H1 (cell line): ENCODE measurements around the gene CNBD2. TPM values are rescaled to one million over a fixed set of nuclear protein-coding genes. Genes with fewer than 3 reads are reported as not detected.

Experiments
- CEBPB ChIP-seq: IDR thresholded peaks from 2 replicates; pipeline ENCODE4 v1.6.1; 2012; ENCODE audit warnings: low read depth, low read length
- GABPA ChIP-seq: IDR thresholded peaks from 2 replicates; pipeline ENCODE4 v1.6.1; 2011; ENCODE audit warnings: mild to moderate bottlenecking, low read length, moderate library complexity, borderline replicate concordance; ENCODE audit not compliant: insufficient read depth
- SIRT6 ChIP-seq: IDR thresholded peaks from one replicate; pipeline ENCODE4 v1.7.1; 2012; ENCODE audit warnings: low read length, inconsistent platforms
- SUZ12 ChIP-seq: fragments of 200-600 bp; sonication (generic); IDR thresholded peaks from 2 replicates; pipeline ENCODE4 v1.6.1; 2012; ENCODE audit warnings: mild to moderate bottlenecking, inconsistent platforms, low read length, moderate library complexity, mixed read lengths
- ZNF274 ChIP-seq: IDR thresholded peaks from 2 replicates; pipeline ENCODE4 v1.7.0; 2012; ENCODE audit warnings: low read length, borderline replicate concordance; ENCODE audit errors: extremely low read depth
- polyA plus RNA-seq, 7 experiments: library from polyadenylated mRNA; depleted of rRNA in 3 of 7; stranded (reverse) in 5 of 7; unstranded in 2 of 7; fragments of >200 nt in 5 of 7; fragments of 200-250 nt in 2 of 7; gene quantifications; 1 replicate in 5 of 7; 2 replicates in 1 of 7; 4 replicates in 1 of 7; pipeline versions ENCODE4 v1.2.1 to v1.2.3, GENCODE V29; 2011 to 2013; ENCODE audit warnings: missing spikeins in 2 of 7, mixed read lengths in 2 of 7
- total RNA-seq: library from RNA; stranded (reverse); fragmentation: NEBNext Ultra II Directional; extraction: Animal tissue kit (Norgen Biotek cat#: 25700); gene quantifications from 2 replicates; pipeline ENCODE4 v1.2.1, GENCODE V29; 2021
- TF ChIP-seq, protein P1 (sequence below): fragments of 300-600 bp; sonication (generic); IDR thresholded peaks from 2 replicates; pipeline ENCODE4 v1.7.1; 2012; ENCODE audit warnings: low read length, moderate library complexity, mild to moderate bottlenecking, inconsistent platforms; ENCODE audit not compliant: insufficient replicate concordance
- TF ChIP-seq, protein P2 (sequence below): IDR thresholded peaks from 2 replicates; pipeline ENCODE4 v1.6.1; 2012; ENCODE audit warnings: low read length, inconsistent platforms

Gene CNBD2
- total and polyA plus RNA-seq, 2 of the 8 experiments (the other 6 are each of a cell fraction or from before 2014, with no cell fraction given): 2.6 to 4.5 TPM

DNA sequence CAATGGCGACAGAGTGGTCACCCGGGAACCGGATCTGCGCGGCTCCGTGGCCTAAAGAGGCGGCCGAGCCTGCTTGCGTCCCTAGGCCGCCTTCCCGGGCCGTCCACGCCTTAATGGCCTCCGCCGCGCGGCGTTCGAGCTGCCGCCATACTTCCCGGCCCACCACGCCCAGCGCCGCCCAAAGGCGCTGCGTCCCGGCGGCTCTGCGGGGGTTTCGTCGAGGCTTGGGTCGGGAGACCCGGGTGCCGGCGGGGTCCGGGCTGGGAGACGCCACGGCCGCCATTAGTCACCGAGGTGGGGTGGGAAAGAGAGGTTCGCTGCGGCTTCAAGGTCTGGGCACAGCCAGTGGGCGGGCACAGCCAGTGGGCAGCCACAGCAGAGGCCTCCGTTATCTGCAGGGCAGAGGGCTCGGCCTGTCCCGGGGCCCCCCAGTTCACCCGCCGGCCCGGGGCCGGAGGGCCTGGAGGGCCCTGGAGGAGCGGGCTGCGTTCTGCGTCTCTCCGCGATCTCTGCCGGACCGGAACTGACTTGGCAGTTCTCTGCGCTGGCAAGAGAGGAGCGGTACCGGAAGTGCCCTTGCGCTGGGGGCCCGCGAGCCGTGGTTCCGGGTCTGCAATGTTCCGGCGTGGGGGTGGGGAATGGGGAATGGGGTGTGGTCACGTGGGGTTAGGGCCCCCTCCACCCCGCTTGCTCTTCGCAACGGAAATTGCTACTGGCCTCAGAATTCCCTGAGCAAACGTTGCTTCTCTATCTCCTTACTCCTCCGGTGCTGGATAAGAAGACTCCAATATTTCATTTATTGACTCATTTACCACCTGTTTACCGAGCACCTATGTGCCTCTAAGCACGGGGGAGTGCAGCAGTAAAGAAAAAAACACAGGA is 82.3 kb downstream of the CNBD2 start (continued):
- no peak for TF ChIP-seq ZNF274
- TF ChIP-seq SIRT6: no peak
- no peak for TF ChIP-seq SUZ12
- TF ChIP-seq, protein P1, sequence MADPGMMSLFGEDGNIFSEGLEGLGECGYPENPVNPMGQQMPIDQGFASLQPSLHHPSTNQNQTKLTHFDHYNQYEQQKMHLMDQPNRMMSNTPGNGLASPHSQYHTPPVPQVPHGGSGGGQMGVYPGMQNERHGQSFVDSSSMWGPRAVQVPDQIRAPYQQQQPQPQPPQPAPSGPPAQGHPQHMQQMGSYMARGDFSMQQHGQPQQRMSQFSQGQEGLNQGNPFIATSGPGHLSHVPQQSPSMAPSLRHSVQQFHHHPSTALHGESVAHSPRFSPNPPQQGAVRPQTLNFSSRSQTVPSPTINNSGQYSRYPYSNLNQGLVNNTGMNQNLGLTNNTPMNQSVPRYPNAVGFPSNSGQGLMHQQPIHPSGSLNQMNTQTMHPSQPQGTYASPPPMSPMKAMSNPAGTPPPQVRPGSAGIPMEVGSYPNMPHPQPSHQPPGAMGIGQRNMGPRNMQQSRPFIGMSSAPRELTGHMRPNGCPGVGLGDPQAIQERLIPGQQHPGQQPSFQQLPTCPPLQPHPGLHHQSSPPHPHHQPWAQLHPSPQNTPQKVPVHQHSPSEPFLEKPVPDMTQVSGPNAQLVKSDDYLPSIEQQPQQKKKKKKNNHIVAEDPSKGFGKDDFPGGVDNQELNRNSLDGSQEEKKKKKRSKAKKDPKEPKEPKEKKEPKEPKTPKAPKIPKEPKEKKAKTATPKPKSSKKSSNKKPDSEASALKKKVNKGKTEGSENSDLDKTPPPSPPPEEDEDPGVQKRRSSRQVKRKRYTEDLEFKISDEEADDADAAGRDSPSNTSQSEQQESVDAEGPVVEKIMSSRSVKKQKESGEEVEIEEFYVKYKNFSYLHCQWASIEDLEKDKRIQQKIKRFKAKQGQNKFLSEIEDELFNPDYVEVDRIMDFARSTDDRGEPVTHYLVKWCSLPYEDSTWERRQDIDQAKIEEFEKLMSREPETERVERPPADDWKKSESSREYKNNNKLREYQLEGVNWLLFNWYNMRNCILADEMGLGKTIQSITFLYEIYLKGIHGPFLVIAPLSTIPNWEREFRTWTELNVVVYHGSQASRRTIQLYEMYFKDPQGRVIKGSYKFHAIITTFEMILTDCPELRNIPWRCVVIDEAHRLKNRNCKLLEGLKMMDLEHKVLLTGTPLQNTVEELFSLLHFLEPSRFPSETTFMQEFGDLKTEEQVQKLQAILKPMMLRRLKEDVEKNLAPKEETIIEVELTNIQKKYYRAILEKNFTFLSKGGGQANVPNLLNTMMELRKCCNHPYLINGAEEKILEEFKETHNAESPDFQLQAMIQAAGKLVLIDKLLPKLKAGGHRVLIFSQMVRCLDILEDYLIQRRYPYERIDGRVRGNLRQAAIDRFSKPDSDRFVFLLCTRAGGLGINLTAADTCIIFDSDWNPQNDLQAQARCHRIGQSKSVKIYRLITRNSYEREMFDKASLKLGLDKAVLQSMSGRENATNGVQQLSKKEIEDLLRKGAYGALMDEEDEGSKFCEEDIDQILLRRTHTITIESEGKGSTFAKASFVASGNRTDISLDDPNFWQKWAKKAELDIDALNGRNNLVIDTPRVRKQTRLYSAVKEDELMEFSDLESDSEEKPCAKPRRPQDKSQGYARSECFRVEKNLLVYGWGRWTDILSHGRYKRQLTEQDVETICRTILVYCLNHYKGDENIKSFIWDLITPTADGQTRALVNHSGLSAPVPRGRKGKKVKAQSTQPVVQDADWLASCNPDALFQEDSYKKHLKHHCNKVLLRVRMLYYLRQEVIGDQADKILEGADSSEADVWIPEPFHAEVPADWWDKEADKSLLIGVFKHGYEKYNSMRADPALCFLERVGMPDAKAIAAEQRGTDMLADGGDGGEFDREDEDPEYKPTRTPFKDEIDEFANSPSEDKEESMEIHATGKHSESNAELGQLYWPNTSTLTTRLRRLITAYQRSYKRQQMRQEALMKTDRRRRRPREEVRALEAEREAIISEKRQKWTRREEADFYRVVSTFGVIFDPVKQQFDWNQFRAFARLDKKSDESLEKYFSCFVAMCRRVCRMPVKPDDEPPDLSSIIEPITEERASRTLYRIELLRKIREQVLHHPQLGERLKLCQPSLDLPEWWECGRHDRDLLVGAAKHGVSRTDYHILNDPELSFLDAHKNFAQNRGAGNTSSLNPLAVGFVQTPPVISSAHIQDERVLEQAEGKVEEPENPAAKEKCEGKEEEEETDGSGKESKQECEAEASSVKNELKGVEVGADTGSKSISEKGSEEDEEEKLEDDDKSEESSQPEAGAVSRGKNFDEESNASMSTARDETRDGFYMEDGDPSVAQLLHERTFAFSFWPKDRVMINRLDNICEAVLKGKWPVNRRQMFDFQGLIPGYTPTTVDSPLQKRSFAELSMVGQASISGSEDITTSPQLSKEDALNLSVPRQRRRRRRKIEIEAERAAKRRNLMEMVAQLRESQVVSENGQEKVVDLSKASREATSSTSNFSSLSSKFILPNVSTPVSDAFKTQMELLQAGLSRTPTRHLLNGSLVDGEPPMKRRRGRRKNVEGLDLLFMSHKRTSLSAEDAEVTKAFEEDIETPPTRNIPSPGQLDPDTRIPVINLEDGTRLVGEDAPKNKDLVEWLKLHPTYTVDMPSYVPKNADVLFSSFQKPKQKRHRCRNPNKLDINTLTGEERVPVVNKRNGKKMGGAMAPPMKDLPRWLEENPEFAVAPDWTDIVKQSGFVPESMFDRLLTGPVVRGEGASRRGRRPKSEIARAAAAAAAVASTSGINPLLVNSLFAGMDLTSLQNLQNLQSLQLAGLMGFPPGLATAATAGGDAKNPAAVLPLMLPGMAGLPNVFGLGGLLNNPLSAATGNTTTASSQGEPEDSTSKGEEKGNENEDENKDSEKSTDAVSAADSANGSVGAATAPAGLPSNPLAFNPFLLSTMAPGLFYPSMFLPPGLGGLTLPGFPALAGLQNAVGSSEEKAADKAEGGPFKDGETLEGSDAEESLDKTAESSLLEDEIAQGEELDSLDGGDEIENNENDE: no peak
- TF ChIP-seq CEBPB: no peak
- TF ChIP-seq, protein P2, sequence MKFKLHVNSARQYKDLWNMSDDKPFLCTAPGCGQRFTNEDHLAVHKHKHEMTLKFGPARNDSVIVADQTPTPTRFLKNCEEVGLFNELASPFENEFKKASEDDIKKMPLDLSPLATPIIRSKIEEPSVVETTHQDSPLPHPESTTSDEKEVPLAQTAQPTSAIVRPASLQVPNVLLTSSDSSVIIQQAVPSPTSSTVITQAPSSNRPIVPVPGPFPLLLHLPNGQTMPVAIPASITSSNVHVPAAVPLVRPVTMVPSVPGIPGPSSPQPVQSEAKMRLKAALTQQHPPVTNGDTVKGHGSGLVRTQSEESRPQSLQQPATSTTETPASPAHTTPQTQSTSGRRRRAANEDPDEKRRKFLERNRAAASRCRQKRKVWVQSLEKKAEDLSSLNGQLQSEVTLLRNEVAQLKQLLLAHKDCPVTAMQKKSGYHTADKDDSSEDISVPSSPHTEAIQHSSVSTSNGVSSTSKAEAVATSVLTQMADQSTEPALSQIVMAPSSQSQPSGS: 0 out of 2 replicates have a peak, but pooled peaks have one; percentile 15
- TF ChIP-seq GABPA: peak; percentile 98
